Measurements from ENCODE around the gene COLEC11. TPM values are rescaled to one million over a fixed set of nuclear protein-coding genes. Genes with fewer than 3 reads are reported as not detected.

The COLEC11 gene
- total and polyA plus RNA-seq, 2 of the 13 experiments (the other 11 are each of a cell fraction or from before 2014, with no cell fraction given) = 1.5 to 3.0 TPM

DNA sequence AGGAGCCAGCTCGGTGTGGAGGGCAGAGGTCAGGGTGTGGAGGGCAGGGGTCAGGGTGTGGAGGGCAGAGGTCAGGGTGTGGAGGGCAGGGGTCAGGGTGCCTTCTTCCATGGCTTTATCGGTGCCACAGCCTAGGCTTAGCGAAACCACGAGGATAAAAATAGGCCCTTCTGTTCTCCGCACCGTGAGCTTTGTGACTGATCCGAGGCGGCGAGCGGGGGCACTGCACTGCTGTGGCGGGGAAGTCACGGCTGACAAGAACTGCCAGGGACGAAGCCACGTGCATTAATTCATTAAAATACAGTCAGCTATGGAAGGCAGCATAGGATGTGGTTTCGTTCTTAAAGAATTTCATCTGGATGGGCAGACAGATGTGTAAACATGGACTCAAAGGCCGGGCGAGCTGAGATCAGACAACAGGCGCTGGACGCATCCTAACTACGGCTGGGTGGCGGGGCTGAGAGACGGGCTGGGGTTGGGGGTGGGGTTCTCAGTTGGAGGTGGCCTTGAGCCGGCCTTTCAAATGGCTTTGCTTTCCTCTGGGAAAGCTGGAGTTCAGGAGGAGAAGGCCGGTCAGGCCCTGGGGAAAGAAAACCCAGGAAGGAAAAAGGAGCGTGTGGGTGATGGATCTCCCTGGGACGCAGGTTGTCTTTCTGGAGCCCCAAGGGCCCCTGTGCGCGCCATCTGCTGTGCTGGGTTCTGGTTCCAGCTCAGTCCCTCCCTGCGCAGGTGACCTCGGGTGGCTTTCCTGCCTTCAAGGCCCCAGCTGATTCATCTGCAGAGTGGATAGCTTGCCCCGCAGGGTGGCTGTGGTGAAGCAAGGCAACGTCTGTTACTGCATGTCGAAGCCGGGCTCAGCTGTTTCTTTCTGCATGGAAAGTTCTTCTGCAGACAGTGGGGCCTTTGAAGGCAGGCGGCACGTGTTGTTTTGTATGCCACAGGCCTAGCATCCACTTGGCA, 62.1 kb downstream of the COLEC11 start (continued):
- TF ChIP-seq, protein P1, sequence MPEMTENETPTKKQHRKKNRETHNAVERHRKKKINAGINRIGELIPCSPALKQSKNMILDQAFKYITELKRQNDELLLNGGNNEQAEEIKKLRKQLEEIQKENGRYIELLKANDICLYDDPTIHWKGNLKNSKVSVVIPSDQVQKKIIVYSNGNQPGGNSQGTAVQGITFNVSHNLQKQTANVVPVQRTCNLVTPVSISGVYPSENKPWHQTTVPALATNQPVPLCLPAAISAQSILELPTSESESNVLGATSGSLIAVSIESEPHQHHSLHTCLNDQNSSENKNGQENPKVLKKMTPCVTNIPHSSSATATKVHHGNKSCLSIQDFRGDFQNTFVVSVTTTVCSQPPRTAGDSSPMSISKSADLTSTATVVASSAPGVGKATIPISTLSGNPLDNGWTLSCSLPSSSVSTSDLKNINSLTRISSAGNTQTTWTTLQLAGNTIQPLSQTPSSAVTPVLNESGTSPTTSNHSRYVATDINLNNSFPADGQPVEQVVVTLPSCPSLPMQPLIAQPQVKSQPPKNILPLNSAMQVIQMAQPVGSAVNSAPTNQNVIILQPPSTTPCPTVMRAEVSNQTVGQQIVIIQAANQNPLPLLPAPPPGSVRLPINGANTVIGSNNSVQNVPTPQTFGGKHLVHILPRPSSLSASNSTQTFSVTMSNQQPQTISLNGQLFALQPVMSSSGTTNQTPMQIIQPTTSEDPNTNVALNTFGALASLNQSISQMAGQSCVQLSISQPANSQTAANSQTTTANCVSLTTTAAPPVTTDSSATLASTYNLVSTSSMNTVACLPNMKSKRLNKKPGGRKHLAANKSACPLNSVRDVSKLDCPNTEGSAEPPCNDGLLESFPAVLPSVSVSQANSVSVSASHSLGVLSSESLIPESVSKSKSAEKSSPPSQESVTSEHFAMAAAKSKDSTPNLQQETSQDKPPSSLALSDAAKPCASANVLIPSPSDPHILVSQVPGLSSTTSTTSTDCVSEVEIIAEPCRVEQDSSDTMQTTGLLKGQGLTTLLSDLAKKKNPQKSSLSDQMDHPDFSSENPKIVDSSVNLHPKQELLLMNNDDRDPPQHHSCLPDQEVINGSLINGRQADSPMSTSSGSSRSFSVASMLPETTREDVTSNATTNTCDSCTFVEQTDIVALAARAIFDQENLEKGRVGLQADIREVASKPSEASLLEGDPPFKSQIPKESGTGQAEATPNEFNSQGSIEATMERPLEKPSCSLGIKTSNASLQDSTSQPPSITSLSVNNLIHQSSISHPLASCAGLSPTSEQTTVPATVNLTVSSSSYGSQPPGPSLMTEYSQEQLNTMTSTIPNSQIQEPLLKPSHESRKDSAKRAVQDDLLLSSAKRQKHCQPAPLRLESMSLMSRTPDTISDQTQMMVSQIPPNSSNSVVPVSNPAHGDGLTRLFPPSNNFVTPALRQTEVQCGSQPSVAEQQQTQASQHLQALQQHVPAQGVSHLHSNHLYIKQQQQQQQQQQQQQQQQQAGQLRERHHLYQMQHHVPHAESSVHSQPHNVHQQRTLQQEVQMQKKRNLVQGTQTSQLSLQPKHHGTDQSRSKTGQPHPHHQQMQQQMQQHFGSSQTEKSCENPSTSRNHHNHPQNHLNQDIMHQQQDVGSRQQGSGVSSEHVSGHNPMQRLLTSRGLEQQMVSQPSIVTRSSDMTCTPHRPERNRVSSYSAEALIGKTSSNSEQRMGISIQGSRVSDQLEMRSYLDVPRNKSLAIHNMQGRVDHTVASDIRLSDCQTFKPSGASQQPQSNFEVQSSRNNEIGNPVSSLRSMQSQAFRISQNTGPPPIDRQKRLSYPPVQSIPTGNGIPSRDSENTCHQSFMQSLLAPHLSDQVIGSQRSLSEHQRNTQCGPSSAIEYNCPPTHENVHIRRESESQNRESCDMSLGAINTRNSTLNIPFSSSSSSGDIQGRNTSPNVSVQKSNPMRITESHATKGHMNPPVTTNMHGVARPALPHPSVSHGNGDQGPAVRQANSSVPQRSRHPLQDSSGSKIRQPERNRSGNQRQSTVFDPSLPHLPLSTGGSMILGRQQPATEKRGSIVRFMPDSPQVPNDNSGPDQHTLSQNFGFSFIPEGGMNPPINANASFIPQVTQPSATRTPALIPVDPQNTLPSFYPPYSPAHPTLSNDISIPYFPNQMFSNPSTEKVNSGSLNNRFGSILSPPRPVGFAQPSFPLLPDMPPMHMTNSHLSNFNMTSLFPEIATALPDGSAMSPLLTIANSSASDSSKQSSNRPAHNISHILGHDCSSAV (CRISPR knock-in tag; IDR thresholded peaks at IDR 0.05; ENCODE audit: borderline replicate concordance) = no peak
- no peak for TF ChIP-seq SMYD3 (CRISPR knock-in tag; IDR thresholded peaks at IDR 0.05)
- peak; percentile 24; the same call in 1 of the 2 replicates for TF ChIP-seq NFKB2 (CRISPR knock-in tag; IDR thresholded peaks at IDR 0.05; ENCODE audit: borderline replicate concordance)
- no peak; the same call in 1 of the 2 replicates for TF ChIP-seq ZSCAN29 (CRISPR knock-in tag; conservative IDR thresholded peaks at IDR 0.05)
- peak; percentile 30; the same call in 1 of the 2 replicates for TF ChIP-seq MXD4 (CRISPR knock-in tag; IDR thresholded peaks at IDR 0.05)
- TF ChIP-seq, protein P2, sequence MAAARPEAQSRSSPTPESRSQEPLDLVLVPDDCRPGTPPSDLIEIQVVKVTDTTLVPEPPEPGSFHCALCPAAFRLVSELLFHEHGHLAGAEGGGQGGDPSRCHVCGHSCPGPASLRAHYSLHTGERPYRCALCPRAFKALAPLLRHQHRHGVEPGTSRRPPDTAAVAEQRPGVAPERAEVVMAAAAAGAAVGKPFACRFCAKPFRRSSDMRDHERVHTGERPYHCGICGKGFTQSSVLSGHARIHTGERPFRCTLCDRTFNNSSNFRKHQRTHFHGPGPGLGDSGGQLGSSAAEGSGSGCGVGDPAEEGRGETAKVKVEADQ (CRISPR knock-in tag; IDR thresholded peaks at IDR 0.05; ENCODE audit: borderline replicate concordance) = no peak
- TF ChIP-seq, protein P3, sequence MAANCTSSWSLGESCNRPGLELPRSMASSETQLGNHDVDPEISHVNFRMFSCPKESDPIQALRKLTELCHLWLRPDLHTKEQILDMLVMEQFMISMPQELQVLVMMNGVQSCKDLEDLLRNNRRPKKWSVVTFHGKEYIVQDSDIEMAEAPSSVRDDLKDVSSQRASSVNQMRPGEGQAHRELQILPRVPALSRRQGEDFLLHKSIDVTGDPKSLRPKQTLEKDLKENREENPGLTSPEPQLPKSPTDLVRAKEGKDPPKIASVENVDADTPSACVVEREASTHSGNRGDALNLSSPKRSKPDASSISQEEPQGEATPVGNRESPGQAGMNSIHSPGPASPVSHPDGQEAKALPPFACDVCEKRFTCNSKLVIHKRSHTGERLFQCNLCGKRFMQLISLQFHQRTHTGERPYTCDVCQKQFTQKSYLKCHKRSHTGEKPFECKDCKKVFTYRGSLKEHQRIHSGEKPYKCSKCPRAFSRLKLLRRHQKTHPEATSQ (CRISPR knock-in tag; IDR thresholded peaks at IDR 0.05; ENCODE audit: borderline replicate concordance) = no peak; the same call in 1 of the 2 replicates
- peak; percentile 46; the same call in 1 of the 2 replicates for TF ChIP-seq MEF2D (CRISPR knock-in tag; IDR thresholded peaks at IDR 0.05)
- TF ChIP-seq ZNF674 (CRISPR knock-in tag; IDR thresholded peaks at IDR 0.05; ENCODE audit: low read depth) = peak; percentile 43; the same call in 1 of the 2 replicates
- no peak for TF ChIP-seq TCF7 (IDR thresholded peaks at IDR 0.05; ENCODE audit: low read depth)
- peak; percentile 52; the same call in 1 of the 2 replicates for TF ChIP-seq FOXK2 (IDR thresholded peaks at IDR 0.05)
- TF ChIP-seq ZFP36L1 (CRISPR knock-in tag; IDR thresholded peaks at IDR 0.05) = peak; percentile 77
- no peak for TF ChIP-seq AGO1 (IDR thresholded peaks at IDR 0.05; ENCODE audit: low read depth, low read length, poor library complexity, severe bottlenecking)
- TF ChIP-seq ZNF329 (CRISPR knock-in tag; IDR thresholded peaks at IDR 0.05; ENCODE audit: low read depth) = no peak
- 0 out of 2 replicates have a peak, but pooled peaks have one; percentile 22 for TF ChIP-seq IRF2 (CRISPR knock-in tag; IDR thresholded peaks at IDR 0.05)
- TF ChIP-seq, protein P4, sequence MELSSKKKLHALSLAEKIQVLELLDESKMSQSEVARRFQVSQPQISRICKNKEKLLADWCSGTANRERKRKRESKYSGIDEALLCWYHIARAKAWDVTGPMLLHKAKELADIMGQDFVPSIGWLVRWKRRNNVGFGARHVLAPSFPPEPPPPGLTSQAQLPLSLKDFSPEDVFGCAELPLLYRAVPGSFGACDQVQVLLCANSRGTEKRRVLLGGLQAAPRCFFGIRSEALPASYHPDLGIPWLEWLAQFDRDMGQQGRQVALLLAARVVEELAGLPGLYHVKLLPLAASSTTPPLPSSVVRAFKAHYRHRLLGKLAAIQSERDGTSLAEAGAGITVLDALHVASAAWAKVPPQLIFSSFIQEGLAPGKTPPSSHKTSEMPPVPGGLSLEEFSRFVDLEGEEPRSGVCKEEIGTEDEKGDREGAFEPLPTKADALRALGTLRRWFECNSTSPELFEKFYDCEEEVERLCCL (CRISPR knock-in tag; IDR thresholded peaks at IDR 0.05; ENCODE audit: borderline replicate concordance) = no peak
